ENCODE measurements around the gene STXBP4. TPM values are rescaled to one million over a fixed set of nuclear protein-coding genes. Genes with fewer than 3 reads are reported as not detected.
A peak's percentile ranks its signal among the peaks of the same experiment; 100 is the strongest.

The STXBP4 gene
- total and polyA plus RNA-seq, 2 donors from 2014 or later, result 4.5 to 20.2 TPM

GRCh38 chr17:55067697-55068439 lies 99.3 kb downstream of the STXBP4 start:
- peaks cover 0 to 12% (median 2%) of the 10 kb centered on the region in 3 donors for H3K4me1 ChIP-seq (ENCODE audit: control insufficient read depth in 2 of 3, insufficient read depth in 2 of 3, low read depth in 1 of 3, low read length in 3 of 3)
- intact Hi-C loops (cut with DNase I), result no loop called here
- no peak for FAIRE-seq

GRCh38 chr17:55068862-55069811 lies 100.6 kb downstream of the STXBP4 start:
- Histone ChIP-seq H3K27me3 (ENCODE audit: control insufficient read depth, insufficient read depth, low read length) (no peaks in the 10 kb centered on the region), H3K36me3 (ENCODE audit: control insufficient read depth in 2 of 3, insufficient read depth in 3 of 3, low read length in 3 of 3) (no peaks in the 10 kb centered on the region), H3K4me3 (ENCODE audit: low read length in 3 of 3) (no peak overlapping the region), H3K27ac (ENCODE audit: low read depth in 2 of 2, low read length in 2 of 2) (peak overlapping the region in 1 of 2 donors; percentile 69), H3K9ac (ENCODE audit: low read length in 3 of 3) (no peak overlapping the region), H3K9me3 (ENCODE audit: control insufficient read depth in 2 of 3, insufficient read depth in 1 of 3, low read length in 3 of 3) (no peaks in the 10 kb centered on the region), H3K4me1 (ENCODE audit: control insufficient read depth in 2 of 3, insufficient read depth in 2 of 3, low read depth in 1 of 3, low read length in 3 of 3) (peaks cover 0 to 12% (median 2%) of the 10 kb centered on the region in 3 donors)
- no peak for TF ChIP-seq CTCF (IDR thresholded peaks at IDR 0.05; ENCODE audit: borderline replicate concordance, extremely low read depth, insufficient read depth)
- FAIRE-seq (peak; percentile 27), DNase-seq (peak in 2 of 5 donors; percentile 37 to 56)
- intact Hi-C loops (cut with DNase I), result no loop called here

More at GRCh38 chr17:55067697-55068439, 99.3 kb downstream of the STXBP4 start:
- H3K9me3 ChIP-seq (ENCODE audit: control insufficient read depth in 2 of 3, insufficient read depth in 1 of 3, low read length in 3 of 3), result no peaks in the 10 kb centered on the region
- no peak for DNase-seq
- H3K9ac ChIP-seq (ENCODE audit: low read length in 3 of 3), result no peak overlapping the region
- H3K36me3 ChIP-seq (ENCODE audit: control insufficient read depth in 2 of 3, insufficient read depth in 3 of 3, low read length in 3 of 3), result no peaks in the 10 kb centered on the region
- H3K27me3 ChIP-seq (ENCODE audit: control insufficient read depth, insufficient read depth, low read length), result no peaks in the 10 kb centered on the region
- H3K4me3 ChIP-seq (ENCODE audit: low read length in 3 of 3), result no peak overlapping the region
- no peak overlapping the region for H3K27ac ChIP-seq (ENCODE audit: low read depth in 2 of 2, low read length in 2 of 2)
- TF ChIP-seq CTCF (IDR thresholded peaks at IDR 0.05; ENCODE audit: borderline replicate concordance, extremely low read depth, insufficient read depth), result no peak

- no peaks in the 10 kb centered on the region for H3K9me3 ChIP-seq (ENCODE audit: control insufficient read depth in 2 of 3, insufficient read depth in 1 of 3, low read length in 3 of 3)
- H3K4me3 ChIP-seq (ENCODE audit: low read length in 3 of 3), result no peak overlapping the region
- no peaks in the 10 kb centered on the region for H3K36me3 ChIP-seq (ENCODE audit: control insufficient read depth in 2 of 3, insufficient read depth in 3 of 3, low read length in 3 of 3)
- TF ChIP-seq CTCF (IDR thresholded peaks at IDR 0.05; ENCODE audit: borderline replicate concordance, extremely low read depth, insufficient read depth), result no peak
- H3K27me3 ChIP-seq (ENCODE audit: control insufficient read depth, insufficient read depth, low read length), result no peaks in the 10 kb centered on the region
- intact Hi-C loops (cut with DNase I), result no loop called here
- H3K9ac ChIP-seq (ENCODE audit: low read length in 3 of 3), result no peak overlapping the region
- DNase-seq (no peak), FAIRE-seq (no peak)
- peaks cover 0 to 12% (median 2%) of the 10 kb centered on the region in 3 donors for H3K4me1 ChIP-seq (ENCODE audit: control insufficient read depth in 2 of 3, insufficient read depth in 2 of 3, low read depth in 1 of 3, low read length in 3 of 3)
- no peak overlapping the region for H3K27ac ChIP-seq (ENCODE audit: low read depth in 2 of 2, low read length in 2 of 2)
Measured at GRCh38 chr17:55069983-55070529, 101.5 kb downstream of the STXBP4 start.

All from kidney (tissue), 14 donors.